GM18870 (cell line): ENCODE measurements around the gene PTGDS.

ENCODE experiments used
- ATAC-seq: cut with Tn5 transposase; IDR thresholded peaks from one replicate; pipeline ENCODE4 v1.9.1; 2021; ENCODE audit warnings: moderate library complexity; ENCODE audit not compliant: unreplicated experiment

Gene PTGDS

DNA sequence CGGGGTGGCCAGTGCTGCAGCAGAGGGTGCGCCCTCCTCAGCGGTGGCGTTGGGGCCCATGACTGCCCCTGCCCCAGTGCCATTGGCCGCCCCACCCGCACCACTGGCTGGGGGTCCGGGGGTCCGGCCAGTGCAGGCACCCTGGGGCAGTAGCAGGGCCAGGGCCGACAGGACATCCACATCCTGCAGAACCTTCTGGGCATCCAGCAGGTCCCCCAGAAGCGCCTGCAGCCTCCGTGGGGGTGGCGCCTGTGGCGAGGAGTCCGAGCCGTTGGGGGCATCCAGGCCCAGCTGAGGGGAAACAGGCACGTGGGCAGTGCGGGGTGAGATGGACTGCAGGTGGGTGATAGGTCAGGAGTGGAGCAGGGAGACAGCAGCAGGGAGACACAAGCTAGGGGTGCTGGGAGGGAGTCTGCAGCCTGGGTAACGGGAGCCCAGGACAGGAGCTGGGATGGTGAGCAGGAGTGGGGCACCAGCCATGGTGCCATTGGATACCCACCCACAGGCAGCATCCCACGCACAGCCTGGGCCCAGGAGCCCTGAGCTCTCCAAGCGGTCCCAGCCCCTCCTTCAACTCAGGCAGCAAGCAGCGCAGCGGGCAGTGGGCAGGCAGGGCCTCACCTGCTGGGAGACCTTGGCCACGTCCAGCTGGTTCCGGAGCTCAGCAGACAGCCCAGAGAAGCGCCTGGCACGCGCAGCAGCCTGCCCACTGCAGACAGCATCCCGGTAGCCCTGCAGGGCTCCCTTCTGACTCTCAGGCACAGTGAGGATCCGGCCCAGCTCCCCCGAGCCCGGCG lies 43.7 kb downstream of the PTGDS start:
- ATAC-seq, result no peak

DNA sequence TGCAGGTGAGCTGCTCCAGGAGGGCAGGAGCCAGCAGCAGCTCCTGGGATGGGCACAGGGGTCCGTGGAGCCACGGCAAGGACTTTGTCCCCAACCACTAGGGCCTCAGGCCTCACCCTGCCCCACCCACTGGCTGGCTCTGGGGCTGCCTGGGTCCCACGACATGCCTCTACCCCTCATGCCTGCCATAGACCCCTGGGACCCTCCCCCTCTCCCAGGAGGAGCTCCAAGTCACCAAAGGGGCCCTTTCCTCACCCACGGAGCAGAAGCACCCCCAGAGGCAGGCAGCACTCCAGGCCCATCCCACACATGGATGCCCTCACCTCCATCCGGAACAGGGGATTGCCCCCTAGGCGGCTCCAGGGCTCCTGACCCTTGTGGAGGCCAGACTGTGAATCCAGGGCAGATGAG lies 44.3 kb downstream of the PTGDS start:
- no peak for ATAC-seq

GRCh38 chr9:137021979-137022661 lies 44.8 kb downstream of the PTGDS start:
- ATAC-seq, result no peak

DNA sequence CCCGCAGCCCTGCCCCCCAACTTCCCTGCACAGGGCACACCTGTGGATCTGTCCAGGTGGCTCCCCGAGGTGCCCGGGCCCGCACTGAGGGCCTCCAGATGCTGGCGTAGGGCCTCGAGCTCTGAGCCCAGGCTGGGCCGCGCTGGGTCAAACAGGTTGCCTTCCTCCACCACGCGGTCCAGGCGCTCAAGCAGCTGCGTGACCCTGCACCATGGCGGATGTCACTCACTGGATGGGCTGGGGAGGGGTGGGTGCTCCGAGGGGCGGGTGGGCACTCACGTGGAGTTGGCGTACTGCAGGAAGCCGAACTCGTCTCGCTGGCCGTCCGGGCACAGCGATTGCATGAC lies 45.3 kb downstream of the PTGDS start:
- ATAC-seq, result no peak

DNA sequence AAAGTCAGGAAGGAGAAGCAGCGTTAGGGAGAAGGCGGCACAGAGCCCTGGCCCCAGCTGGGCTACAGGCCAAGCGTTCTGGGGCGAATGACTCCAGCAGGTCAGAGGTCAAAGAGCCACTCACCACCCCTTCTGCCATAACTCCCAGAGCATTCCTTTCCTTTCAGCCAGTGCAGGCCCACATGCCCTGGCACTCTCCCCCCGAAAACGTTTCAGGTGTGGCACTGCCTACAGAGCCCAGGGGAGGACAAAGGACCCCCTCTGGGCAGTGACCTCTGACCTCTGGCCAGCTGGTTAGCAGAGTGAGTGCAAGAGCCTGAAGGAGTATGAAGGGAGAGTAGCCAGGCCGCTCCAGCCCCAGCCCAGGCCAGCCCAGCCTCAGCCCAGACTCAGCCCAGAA lies 45.9 kb downstream of the PTGDS start:
- ATAC-seq, result no peak

DNA sequence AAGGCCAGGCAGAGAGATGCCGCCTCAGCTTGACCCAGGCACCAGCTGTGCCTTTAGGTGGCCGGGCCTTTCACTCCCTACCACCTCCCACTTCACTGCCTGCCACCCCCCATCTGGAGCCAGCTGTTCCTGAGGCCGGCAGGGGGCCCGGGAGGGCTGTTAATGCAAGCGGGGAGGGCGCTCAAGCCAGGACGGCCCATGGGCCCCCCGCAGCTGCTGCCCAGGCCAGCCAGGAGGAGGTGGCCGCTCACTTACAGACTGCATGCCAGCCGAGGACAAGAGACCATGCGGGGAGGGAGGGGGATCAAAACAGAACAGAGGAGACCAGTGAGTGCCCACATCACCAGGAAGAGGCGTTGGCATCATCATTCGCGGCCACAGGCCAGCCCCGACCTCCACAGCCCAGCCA lies 46.3 kb downstream of the PTGDS start:
- no peak for ATAC-seq

- ATAC-seq, result no peak
Observed at GRCh38 chr9:137025517-137025966, 48.2 kb downstream of the PTGDS start.

DNA sequence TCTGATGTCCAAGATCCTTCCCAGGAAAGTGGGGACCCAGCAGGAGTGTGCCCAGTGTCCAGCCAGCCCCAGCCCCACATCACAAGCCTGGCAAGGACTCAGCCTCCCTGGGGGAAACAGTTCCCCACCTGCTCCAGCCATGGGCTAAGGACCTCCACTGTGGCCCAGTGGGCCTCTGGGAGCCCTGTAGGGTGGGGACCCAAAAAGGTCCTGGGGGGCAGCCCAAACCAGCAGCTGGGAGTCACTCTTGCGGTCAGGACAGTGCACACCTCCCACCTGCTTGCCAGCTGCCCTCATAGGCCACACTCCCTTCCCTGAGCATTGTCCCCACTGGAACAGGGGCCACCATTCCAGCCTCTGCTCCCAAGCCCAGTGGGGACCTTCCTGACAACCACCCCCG lies 49.1 kb downstream of the PTGDS start:
- no peak for ATAC-seq

- ATAC-seq, result no peak
Observed at GRCh38 chr9:137026828-137027227, 49.5 kb downstream of the PTGDS start.

DNA sequence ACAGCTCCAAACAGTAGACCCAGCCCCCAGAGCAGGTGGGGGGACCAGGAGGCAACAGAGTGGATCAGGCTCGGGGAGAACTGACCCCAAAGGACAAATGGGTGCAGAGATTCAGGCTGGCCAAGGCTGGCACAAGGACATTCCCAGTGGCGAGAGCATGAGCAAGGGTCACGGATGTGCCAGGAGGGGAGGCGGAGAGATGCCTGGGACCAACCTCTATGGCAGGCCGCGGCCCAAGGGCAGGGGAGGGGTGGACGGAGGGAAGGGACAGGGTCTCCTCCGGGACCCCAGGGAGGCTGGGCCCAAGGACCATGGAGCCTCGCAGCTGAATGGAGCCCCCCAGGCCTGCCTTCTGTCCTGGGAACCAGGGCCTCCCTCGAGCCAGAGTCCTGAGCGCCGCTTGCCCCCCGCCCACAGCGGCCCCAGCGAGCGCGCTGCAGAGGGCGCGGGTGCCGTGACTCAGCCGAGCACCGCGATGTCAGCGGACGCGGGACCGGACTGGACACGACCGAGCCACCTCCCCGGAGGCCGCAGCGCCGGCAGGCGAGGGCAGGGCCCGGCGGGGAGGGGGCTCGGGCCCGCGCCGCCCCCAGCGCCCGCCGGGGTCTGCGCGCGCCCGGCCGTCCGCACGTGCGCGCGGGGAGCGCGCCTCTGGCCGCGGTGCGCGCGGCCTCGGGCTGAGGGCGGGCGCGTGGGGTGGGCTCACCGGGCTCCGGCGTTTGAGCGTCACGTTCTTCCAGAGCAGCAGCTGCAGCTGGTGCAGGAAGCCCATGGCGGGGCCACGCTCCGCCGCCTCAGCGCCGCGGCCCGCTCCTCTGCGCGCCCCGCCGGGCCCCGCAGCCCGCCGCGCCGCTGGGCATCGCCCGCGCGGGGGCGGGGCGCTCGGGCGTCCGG lies 50.3 kb downstream of the PTGDS start, which contains the start of gene ABCA2:
Gene ABCA2, minus strand, starts transcription at position 869 of the 894 bp plus-strand sequence. Its CDS starts 97 bp downstream, at position 772.
- no peak for ATAC-seq

DNA sequence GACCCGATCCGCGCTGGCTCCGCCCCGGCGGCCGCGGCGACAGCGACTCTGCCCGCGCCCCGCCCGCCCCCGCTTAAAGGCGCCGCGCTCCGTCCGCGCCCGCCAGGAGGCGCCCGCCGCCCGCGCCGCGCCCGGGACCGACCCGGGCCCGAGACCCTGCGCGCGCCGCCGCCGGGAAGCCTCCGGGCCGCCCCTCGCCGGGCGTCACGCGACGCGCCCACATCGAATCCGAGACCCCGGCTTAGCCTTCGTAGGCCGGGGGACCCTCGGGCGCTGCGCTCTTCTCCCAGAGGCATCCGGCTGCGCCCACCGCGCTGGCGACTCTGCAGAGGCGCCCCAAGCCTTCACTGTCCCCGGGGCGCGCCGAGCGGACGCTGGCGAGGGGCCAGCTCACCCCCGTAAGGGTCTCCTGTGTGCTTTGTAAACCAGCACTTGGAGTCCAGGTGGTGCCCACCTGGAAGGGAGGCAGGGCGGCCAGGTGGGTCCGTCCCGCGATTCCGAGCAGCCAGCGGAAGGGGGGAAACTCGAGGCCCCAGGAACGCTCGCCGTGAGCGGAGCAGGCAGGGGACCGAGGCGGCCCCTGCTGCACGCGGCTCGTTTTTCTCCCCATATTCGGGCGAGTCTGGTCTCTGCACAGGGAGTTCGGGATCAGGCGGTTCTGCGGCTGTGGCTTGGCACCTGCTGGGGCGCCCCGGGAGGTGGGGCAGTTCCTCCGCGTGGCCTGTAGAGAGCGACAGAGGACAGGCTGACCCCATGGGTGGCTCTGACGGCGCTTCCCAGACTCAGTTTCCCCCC lies 51.2 kb downstream of the PTGDS start:
- ATAC-seq, result no peak

DNA sequence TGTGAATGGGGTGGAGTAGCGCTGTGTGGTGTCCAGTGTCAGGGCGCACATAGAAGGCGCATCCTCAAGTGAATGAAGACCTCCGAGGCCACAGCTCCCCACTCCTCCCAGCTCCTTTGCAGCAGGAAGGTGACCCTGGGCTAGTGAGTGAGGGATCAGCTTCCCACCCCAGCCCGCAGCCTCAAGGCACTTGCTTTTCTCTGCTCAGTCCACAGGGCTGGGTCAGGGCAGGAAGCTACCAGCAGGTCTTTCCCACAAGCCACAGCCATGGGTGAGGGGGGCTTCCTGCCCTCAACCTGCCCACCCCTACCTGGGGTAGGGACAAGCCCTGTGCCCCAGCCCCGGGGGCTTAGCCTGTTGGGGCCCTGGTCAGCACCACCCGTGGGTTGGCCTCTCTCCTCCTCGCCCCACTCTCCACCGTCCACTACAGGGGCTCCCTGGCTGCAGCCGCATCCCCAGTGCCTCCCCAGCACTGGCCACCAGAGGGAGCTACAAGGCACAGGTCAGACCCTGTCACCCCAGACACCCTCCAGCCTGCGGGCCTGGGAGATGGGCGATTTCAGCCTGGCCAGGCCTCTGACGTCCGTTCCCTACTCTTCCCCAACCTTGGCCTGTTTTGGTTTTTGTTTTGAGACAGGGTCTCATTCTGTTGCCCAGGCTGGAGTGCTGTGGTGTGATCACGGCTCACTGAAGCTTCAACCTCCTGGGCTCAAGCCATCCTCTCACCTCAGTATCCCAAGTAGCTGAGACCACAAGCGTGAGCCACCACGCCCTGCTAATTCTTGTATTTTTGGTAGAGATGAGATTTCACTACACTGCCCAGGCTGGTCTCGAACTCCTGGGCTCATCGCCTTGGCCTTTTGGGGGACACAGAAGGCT lies 52.0 kb downstream of the PTGDS start:
- ATAC-seq, result no peak

DNA sequence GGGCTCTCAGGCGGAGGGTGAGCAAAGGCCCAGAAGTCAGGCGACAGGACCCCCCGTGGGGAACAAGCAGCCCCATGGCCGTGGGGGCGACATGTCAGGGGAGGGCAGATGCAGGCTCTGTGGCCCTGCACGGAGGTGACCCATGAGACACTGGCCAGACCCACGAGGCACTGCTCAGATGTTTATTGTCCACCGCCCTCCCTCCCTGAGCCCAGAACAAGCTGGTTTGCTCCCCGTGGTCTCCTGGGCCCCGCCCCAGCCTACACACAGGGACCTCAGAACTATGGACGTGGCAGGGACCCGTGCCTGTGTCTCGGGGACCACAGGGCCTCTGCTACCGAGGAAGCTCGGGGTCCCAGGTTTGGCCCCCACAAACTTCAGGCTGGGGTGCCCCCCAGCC lies 52.7 kb downstream of the PTGDS start:
- no peak for ATAC-seq

DNA sequence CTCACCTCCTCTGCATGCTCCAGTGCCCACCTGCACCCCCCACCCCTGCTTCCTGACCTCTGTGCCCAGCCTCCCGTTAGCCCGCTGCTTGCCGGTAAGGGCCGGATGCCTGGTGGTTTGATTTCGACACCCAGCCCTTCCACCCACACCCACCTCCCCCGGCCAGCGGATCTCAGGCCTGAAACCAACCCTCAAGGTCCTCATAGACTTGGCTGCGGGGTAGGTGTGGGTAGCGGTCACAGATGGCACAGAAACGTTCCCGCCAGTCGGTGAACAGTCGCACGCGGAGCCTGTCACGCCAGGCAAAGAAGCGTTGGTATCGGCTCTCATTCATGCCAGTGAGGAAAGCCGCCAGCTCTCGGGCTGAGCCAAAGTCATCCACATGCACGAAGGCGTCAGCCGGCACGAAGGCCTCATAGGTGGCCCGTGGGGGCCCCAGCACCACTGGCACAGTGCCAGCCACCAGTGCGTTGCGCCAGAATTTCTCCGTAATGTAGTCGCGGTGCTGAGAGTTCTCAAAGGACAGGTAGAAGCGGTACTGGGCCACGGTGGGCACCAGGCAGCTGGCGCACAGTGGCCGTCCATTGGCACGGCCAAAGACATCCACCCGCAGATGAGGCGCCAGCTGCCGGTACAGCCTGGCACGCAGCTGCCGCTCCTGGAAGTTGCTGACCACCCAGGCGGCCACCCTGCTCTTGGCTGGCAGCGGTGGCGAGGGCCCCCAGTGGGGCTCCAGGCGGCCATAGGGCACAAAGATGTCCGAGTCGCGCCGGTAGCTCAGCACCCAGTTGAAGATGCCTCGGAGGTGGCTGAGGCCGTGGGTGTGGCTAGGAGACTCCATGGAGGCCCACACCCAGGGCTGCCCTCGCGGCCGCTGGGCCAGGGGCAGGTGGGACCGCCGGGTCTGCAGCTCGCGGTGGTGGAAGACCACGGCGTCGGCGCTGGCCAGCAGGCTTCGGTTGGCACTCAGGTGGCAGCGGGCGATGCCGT lies 53.5 kb downstream of the PTGDS start:
- ATAC-seq, result no peak
